HG03457 (cell line): ENCODE measurements around the gene TMEFF2.

Experiments
- ATAC-seq: cut with Tn5 transposase; IDR thresholded peaks from one replicate; pipeline ENCODE4 v1.9.1; 2021; ENCODE audit warnings: moderate number of reproducible peaks; ENCODE audit not compliant: unreplicated experiment

Gene TMEFF2

DNA sequence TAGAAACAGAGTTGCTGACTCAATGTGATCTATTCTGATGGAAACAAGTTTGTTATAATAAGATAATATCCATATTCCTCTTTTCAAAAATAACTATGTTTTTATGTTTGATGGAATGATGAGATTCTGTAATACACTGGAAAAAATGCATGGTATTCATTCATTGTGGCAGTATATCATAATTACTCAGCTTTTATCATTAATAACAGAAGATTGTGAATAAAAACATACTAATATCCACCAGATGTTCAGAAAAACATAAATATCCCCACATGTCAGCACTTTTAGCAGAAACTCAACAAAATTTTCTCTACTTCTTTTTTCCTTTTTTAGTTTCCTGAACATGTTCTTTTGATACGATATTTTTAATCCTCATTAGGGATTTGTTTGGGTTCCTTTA is 217.0 kb downstream of the TMEFF2 start:
- ATAC-seq = no peak

- no peak for ATAC-seq
Observed at GRCh38 chr2:191976436-191976835, 218.3 kb downstream of the TMEFF2 start.

- no peak for ATAC-seq
Observed at GRCh38 chr2:191974676-191975075, 220.1 kb downstream of the TMEFF2 start.

DNA sequence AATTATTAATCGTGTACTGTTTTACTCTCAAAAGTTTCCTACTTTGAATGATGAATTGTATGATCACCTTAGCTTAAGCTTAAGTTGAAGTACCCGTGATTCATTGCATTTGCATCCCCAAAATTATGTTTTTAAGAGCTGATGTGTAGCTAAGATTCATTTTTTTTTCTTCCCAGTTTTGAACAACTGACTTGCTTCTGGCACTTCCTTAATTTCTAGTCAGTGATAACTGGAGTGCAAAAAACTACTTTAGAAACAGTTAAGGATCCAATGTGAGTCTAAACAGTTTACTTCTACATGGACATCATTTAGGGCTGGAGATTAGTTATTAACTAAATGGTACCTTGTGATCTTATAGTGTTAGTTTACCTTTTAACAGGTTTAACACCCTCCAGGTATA is 223.9 kb downstream of the TMEFF2 start:
- ATAC-seq = no peak

DNA sequence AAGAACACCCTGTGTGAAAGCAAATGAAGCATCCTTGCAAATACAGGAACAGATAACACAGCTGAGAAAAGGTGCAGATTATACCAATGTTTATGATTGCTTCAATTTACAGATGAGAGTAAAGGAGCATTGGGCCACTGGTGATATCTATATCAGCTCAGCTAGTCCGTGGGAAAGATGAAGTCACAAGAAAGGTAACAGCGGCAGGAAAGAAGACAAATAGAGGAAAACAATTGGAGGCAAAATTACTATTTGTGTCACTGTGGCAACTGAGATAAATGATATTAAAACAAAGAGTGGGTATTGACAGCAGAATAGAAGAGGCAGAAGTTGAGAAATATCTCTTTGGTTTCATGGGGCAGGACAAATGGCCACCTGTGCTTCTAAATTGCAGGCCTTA is 226.6 kb downstream of the TMEFF2 start:
- ATAC-seq = no peak

DNA sequence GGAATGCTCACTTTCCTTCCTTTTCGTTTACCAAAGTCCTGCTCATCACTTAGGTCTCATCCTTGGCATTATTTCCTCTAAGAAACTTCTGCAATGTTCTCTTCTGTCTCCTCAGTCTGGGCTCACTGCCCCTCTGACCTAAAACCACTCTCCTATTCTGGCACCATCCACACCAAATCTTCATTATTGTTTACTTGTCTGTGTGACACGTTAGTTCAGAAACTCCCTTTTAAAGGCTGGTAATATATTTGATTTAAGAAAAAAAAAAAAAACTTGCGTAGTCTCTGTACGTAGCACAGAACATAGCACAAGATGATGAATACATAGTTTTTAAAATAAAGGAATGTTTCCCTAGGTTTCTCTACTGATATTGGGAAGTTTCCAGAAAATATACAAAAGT is 229.0 kb downstream of the TMEFF2 start:
- no peak for ATAC-seq

DNA sequence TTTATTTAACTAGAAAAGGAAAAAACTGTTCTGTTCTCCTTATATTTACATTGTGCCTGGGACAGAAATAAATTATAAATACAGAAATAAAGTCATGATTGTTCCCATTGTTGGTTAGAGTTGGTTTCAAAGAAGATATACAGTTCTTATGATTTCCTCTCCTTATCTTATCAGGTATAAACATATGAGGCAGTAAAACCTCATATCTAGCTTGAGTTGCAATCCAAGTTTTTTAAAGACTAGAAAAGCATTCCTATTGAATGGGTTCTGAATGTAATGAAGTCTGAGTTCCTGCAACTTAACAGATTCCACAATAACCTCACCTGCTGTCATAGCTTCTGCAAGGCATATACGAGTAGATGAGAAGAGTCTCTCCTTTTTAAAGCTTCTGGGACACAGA is 233.2 kb downstream of the TMEFF2 start:
- no peak for ATAC-seq

GRCh38 chr2:191959209-191959608 is 235.5 kb downstream of the TMEFF2 start:
- no peak for ATAC-seq

DNA sequence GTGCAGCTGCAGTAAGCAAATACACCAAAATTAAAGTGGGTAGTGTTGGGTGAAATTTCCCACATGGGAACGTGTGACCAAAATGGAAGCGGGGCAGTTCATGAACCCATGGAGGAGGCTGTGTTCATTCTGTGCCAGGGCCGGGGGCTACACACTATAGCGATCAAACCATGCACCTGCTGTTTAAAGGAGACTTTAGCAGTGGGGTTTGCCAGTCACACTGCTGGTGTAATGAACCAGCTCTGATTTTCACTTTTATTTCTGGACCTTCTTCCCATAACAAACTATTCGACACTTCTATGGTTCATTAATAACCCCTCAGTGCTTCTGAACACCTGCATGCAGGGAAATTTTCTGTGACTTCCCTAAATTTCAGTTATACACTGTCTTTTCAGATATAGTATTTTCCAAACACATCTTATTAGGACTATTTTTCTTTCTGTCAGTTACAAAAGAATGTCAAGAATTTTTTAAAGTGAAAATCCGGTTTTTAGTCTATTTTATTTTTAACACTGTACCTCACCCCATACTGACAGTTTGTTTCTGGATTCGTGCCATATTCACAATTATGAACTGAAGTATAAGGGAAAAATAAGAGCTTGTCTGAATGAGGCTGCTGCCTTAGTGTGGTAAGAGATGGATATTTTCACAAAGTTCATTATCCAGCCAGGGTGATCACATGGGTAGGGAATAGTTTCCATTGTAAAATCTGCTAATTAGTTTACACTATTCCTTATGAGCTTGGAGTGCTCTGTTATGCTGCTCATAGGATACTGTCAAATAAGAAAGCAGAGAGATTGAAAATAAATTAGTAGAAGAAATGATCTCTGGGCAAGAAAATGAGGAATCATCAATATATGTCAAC is 236.5 kb downstream of the TMEFF2 start:
- no peak for ATAC-seq

DNA sequence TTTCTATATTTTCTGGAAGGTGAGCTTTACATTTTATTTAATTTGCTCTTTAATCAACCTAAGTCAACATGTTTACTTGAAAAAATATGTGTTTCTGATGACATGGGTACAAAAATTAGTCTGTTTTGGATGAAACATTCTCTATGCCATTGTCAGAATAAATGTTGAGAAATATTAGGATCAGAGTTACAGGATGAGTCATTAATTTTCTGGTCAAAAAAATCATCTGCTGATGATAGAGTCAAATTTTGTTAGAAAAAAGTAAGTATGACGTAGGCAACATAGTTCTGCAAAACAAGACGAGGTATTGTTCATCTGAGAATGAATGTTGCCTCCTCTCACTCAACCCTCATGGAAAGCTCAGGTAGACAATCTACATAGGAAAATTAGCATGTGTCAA is 240.3 kb downstream of the TMEFF2 start:
- no peak for ATAC-seq

DNA sequence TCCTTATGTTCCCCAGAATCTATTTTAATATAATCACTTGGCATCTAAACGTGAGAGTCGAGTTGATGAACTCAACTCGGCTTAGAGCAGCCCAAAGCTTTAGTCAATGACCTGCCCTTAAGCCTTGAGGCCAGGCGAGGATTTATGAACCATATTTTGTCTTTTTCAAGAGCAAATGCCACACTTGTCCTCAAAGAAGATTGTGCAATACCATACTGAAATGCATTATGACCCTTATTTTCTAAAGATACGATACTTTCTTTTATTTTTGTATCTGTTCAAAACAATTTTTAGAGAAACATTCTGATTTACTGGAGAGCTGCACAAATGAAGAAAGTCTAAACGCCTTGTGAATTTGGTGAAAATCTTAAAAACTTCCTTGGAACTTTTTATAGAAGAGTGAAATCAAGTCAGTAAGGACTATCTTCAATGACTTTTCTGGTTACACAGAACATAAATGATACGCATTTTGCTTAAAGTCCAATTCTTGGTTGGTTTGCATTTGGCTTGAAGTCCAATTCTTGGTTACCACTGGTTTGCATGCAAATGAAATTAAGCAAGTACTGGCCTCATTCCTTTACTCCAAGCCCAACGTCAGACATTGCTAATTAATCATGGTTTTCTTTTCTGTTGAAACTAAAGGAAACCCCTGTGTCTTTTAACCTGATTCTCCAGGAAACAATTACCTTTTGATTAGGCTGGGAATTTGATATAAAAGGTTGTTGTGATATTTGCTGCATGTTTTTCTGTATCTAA is 242.0 kb downstream of the TMEFF2 start:
- no peak for ATAC-seq

GRCh38 chr2:191951832-191952231 is 242.9 kb downstream of the TMEFF2 start:
- no peak for ATAC-seq

DNA sequence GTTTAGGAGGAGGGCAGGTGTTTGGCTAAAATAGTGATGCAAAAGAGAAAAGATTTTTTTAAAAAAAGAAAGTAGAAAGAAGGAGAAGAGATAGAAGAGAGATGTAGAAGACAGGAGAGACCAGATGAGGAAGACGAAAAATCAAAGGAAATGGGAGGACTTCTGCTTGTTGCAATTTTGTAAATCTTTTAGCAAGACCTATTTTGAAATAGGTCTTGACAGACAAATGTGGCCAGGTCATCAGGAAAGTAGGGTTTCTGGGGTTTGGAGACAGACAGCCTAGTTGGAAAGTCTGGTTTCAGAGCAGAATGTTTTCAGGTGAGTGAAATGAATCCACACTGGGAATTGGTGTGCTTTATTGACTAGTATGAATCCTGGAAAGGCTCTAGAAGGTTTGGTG is 243.4 kb downstream of the TMEFF2 start:
- no peak for ATAC-seq

DNA sequence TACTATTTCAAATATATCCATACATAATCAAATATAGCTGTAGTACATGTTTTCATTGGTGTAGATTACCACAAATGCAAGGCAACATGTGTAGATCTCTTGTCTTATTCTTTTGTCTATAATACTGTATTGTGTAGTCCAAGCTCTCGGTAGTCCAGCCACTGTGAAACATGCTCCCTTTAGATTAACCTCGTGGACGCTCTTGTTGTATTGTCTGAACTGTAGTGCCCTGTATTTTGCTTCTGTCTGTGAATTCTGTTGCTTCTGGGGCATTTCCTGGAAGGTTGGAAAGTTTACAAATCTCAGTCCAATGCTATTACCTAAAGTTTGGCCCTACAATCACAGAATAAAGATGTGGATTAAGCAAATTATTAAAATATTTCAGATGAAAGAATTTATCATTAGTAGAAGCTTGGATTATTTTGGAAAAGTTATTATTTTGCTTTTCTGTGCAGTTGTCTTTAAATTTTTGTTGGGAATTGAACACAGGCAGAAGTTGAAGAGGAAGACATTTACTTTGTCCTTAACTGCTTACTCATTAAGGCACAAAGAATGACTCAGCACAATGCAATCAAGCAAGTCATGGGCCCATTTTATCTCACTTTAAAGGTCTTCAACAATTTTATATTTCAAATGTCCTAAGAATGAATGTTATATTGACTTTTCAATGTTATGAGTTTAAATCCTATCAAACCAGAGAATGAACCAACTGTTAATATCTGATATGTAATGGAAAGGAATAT is 244.4 kb downstream of the TMEFF2 start:
- no peak for ATAC-seq

DNA sequence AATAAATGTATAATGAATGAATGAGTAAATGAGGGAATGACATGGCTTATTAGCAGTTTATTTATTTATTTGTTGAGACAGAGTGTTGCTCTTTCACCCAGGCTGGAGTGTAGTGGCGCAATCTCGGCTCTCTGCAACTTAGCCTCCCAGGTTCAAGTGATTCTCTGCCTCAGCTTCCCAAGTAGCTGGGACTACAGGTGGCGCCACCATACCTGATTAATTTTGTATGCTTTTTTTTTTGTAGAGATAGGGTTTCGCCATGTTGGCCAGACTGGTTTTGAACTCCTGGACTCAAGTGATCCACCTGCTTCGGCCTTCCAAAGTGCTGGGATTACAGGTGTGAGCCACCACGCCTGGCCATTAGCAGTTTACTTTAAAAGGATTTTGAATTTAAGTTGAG is 247.5 kb downstream of the TMEFF2 start:
- ATAC-seq = no peak

DNA sequence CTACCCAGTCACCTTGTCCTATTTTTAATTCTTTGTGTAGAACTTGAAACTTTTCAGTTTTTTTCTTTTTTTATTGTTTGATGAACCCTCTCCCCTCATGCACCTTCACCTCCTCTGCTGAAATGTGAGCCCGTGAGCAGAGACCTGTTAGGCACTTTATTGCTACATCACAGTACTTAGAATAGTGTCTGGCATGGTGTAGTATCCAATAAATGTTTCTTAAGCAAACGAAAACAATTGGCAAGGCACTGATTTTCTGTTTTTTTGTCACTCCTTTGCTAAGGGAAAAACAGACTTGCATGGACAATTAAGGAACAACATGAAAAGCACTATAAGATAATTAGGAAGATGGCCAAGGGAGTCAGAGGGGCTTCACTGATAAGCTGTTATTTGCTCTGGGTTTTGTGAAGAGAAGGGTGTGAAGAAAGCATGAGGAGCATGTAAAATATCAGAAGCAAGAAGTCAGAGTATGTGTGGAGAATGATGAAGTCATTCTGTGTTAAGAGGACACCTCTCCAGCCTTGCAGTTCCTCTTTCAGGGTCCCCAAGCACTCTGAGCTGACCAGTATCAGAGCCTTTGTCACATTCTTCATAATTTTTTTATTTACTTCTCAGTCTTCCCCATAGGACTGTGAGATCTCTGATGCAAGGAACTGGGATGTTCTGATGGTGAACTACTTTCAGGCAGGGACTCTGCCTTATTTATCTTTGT is 248.1 kb downstream of the TMEFF2 start:
- ATAC-seq = no peak

- no peak for ATAC-seq
Observed at GRCh38 chr2:191945623-191946022, 249.1 kb downstream of the TMEFF2 start.

GRCh38 chr2:191942739-191943103 is 252.0 kb downstream of the TMEFF2 start:
- no peak for ATAC-seq

GRCh38 chr2:191942090-191942738 is 252.5 kb downstream of the TMEFF2 start:
- ATAC-seq = no peak

DNA sequence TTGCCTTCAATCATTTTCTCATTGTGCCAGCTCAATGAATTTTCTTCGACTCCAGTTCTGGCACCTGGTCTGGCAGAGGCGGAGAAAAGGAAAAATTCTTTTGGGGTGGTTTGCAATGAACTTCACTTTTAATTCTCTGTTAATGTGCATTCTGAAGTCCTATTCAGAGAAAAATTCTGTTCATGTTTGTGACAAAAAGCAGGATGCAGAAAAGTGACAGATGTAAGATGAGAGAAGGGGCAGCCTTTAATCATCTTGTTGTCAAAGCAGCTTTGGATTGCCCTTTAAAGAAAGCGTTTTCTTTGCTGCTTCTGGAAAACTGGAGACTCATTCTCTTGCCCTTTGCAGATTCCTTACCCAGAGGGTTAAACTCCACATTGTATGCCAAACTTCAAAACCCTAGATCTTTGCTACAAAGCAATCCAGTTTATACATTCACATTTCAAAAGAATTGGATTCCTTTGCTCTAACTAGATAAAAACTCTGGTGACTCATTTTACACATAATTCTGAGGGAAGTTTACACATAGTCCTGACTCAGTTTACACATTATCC is 253.3 kb downstream of the TMEFF2 start:
- no peak for ATAC-seq
